Activated CD8-positive, alpha-beta memory T cell treated with anti-CD3 and anti-CD28 coated beads, Interleukin-2, amount 50 U/mL, for 4 hours (primary cell): Measurements from ENCODE around the gene LAMB2.

Experiments used
- DNase-seq: peaks from one replicate; pipeline ENCODE4 v3.0.0-alpha.2; 2020

Gene LAMB2

DNA sequence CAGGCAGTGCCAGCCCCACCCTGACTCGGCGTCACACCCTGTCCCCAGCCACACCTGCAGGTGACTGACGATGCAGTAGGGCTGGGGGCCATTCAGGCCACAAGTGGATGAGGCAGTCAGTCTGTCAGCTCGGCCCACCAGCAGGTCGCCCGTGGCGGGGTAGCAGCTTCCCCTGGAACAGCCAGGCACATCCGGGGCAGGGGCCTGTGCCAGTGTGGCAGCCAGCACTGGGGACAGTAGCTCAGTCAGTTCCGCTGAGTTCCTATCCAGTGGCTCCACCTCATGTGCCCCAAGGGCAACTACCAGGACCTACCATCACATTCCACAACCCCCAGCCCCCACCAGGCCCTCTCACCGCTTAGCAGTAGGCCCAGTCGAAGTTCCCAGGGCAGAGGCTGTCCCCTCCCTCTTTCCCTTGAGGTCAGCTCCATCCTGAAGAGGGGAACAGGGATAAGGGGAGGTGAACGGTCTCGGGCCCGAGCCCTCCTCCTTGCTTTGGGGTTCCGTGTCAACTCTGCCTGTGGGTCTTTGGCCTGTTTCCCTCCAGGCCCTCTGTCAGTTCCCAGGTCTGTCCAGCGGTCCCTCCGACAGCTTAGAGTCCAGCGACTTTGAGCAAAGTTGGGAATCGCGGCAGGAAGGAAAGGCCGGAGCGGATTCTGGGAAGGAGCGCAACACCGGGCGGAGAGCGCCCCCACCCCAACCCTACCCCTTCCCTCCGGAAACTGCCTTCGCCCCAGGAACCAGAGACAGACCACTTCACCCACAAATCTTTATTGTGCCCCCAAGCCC lies at the start of gene LAMB2:
TSS of gene LAMB2 (minus strand) at position 614 of the 789 bp plus-strand sequence. CDS start at position 431, 183 bp downstream.
- DNase-seq, result no peak

DNA sequence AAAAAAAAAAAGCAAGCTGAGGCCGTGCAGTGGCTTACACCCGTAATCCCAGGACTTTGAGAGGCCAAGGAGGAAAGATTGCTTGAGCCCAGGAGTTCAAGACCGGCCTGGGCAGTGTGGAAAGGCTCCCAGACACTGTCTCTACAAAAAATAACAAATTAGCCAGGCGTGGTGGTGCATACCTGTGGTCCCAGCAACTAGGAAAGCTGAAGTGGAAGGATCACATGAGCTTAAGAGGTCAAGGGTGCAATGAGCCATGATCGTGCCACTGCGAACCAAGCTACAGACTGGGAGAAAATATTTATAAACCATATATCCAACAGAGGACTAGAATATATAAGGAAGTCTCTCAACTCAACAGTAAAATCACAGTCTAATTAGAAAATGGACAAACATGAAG lies 48.5 kb upstream of the LAMB2 start:
- no peak for DNase-seq

DNA sequence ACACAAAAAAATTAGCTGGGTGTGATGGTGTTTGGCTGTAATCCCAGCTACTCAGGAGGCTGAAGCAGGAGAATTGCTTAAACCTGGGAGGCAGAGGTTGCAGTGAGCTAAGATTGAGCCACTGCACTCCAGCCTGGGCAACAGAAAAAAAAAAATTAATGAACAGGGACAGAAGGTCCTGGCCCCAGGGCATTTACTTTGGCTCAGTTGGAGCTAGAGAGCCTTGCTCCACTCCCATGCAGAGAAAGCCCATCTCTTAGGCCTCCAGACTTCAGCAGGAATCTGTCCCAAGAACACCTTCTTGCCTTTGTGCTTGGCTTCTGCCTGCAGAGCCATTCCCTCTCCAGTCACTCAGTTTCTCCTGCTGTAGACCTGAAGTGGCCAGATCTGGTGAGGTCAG lies 47.3 kb upstream of the LAMB2 start:
- no peak for DNase-seq

DNA sequence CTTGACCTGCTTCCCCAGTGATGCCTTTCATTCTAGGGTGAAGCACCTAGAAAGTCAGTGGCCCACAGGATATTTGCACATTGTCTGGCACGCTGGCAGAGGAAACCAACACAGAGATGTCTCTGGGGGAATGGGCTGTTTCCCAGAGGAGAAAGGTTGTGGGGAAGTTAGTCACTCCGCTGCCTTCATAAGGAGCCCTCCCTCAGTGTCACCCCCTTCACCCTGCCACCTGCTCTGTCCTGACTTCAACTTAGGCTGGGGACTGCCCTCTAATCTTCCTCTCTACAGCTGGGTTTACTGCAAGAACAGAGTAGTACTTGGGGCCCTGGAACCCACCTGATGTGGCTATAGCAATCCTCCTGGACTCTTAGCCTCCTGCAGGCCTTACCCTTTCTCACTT lies 44.2 kb upstream of the LAMB2 start:
- no peak for DNase-seq

DNA sequence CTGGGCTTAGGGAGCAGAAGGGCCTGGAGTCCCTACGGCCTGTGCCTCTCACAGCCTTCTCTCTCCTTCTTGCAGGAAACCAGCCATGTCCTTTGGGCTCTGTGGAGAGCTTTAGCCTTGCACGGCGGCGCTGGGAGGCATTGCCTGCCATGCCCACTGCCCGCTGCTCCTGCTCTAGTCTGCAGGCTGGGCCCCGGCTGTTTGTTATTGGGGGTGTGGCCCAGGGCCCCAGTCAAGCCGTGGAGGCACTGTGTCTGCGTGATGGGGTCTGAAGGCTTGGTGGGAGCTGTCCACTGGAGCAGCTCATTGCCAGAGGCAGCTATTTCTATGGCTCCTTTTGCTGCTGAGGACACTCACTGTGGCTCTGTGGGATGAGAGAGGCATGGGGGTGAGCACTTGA lies 42.7 kb upstream of the LAMB2 start:
- DNase-seq, result no peak

DNA sequence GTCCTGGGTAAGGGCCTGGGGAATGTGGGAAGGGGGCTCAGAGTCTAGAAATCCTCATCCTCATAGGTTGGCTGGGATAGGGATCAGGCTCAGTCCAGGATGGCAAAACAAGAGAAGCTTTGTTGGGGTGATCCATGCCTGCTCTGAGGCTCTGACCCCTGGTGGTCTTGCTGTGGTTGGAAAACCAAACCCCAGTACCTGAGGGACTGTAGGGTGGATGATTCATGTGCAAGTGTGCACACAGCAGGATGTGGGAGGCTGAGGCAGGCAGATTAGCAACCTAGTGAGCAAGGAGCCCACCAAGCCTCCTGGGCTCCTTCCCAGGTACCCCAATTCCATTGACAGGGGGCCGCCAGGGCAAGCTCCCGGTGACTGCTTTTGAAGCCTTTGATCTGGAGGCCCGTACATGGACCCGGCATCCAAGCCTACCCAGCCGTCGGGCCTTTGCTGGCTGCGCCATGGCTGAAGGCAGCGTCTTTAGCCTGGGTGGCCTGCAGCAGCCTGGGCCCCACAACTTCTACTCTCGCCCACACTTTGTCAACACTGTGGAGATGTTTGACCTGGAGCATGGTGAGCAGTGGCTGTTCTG lies 41.6 kb upstream of the LAMB2 start:
- no peak for DNase-seq

DNA sequence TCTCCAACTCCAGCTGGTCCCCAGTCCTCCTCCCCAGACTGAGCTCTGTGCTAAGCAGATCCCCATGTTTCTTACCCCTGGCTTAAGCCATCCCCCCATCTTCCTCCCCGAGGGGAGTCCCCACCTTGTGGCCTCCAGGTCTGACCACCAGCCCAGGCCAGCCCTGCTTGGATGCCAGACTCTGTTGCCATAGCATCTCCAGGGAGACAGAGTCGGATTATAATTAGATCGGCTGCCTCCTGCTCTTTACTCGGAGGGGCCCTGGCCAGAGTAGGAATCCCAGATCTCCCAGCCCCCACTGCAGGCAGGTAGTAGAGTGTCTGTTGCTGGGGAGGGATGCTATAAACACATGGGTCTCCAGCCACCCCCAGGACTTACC lies 40.9 kb upstream of the LAMB2 start:
- DNase-seq, result no peak

DNA sequence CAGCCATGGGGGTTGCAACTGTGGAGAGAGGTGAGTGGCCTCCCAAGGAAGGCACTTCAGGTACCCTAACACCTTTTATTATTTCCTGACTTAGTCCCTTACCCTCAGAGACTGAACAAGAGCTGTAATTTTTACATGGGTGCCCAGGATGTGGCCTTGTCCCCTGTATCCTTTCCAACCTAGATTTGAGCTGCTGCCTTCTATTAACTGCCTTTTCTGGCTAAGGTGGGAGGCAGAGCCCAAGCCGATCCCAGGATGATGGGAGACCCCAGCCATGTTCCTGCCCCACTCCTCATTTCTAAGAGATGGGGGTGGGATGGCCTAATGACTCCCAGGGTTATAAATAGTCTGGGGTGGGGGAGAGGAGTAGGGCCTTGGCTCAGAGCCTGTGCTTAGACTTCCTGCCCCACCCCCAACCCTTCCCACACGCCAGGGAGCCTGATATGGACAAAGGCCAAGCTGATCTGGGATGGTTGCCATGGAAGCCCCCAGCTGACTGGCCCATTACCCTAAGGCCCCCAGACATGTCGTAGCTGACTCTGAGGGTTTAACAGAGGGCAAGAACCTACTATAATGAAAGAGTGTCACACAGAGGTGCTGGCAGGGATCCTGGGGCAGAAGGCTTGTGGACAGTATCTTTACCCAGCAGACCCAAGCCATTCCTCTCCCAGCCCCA lies 40.4 kb upstream of the LAMB2 start:
- DNase-seq, result no peak

DNA sequence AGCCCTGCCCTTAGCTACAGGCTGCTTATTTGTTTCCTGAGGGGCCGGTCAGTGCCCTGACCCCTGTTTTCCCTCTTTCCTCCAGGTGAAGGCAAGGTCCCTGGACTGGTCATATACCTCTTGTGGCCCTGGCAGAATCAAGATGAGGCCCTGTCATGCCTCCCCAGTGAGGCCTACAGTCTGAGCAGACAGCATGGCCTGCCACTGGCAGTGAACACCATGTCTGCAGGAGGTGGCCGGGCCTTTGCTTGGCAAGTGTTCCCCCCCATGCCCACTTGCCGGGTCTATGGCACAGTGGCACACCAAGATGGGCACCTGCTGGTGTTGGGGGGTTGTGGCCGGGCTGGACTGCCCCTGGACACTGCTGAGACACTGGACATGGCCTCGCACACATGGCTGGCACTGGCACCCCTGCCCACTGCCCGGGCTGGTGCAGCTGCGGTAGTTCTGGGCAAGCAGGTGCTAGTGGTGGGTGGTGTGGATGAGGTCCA lies 39.7 kb upstream of the LAMB2 start:
- no peak for DNase-seq

DNA sequence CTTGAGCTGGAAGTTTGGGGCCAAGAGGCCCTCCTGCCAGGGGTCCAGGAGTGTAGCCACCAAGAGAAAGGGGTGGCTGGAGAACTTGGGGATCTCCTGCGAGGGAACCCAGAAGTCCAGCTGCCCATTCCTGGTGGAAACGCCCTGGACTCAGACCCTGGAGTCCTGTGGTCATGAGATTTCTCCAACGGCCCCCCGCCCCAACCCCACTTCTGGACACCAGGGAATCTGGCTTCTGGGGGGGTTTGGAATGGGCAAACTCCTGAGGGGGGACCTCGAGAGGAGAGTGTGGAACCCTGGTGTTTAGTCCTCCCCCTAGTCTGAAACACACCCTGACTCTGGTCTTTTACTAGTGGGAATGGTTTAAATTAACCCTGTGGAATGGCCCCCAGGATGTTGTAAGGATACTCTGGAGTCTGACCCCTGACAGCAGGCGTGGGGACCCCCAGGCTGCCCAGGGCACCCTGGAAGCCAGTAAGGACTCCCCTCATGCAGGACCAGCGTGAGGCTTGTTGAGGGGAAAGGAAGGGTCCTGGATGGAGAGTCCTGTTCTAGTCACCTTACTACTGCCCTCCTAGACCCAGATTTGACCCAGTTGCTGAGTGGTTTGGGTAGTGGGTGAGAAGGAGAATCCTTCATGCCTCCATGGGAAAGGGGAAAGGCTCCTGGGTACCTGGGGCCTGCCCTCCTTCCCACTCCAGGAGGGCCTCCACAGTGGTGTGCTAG lies 39.1 kb upstream of the LAMB2 start:
- no peak for DNase-seq

DNA sequence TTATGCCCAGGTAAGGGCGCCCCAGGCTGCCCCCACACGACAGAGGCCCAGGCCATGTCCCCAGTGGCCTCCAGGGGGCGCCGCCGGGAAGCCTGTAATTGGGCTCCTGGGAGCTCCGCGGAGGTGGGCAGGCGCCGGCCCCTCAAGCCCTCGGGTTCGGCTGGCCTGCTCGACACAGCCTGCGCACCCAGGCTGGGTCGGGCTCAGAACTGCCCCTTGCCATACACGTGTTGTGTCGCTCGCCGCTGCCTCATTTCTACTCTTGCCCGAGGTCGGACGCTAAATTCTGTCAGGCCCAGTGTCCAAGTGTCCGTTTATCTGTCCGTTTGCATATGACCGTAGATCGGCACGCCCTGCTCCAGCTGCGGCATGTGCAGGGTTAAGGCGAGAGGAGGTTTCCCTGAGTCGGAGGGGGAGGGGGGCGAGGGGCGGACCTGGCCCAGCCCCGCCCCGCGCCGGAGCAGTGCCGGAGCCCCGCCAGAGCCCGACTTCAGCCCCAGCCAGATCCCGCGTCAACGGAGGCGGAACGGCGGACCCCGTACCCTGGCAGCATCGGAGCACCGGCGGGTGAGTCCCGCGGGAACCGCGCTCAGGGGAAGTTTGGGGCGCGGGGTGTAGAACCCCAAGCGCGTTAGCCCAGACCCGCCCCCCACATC lies 38.4 kb upstream of the LAMB2 start, which contains the start of gene KLHDC8B:
TSS of gene KLHDC8B (plus strand) at position 480 of the 656 bp plus-strand sequence. CDS start 1,172 bp downstream, outside the sequence.
- DNase-seq, result peak; percentile 83

DNA sequence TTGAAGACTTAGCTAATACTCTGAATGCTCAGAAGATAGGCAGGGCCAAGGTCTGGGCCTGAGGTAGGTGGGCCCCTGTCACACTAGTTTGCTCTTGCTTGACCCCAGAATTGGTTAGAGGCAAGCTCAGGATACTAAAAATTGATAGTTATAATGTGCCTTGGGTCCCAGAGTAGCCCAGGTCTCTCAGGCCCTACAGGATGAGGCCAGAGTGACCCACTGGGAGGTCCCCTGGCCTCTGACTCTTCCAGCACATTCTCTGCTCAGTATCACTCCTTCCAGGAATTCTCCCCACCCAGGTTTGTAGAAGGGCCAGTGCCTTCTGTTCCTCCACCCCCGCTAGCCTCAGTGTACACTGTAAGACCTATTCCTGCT lies 37.9 kb upstream of the LAMB2 start:
- no peak for DNase-seq

DNA sequence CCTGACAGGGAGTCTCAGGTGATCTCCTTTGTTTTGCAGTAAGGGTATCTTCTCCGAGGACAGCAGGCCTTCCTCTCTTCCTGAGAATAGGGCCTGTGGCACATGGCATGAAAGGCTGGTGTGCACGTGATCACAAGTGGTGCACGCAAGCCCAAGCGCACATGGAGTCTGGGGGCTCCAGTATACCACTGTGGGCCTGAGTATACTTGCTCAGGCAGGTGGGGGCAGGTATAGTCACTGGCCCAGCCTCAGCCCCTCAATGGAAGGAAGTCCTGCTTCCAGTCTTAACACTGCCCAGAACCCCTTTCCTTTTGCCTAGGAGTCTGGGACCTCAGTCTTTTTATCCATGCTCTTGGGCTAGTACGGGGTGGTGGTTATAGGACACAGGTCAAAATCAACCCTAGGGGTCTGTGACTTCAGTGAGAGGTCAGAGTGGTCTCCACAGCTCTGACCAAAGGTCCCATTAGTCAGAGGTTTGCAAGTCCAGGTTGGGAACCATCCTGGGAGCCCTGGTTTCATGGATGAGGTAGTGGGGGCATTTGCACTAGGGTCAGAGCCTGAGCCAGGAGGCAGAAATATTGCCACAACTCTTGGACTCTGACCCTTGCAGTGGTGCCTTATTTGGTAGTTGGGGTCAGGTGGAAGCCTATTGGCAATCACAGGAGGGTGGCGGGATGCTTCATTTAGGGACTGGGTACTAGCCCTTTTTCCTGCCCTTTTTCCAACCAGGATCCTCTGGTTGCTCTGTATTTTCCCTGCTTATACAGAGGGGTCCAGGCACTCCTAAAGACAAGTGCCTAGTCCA lies 34.1 kb upstream of the LAMB2 start:
- DNase-seq, result no peak

DNA sequence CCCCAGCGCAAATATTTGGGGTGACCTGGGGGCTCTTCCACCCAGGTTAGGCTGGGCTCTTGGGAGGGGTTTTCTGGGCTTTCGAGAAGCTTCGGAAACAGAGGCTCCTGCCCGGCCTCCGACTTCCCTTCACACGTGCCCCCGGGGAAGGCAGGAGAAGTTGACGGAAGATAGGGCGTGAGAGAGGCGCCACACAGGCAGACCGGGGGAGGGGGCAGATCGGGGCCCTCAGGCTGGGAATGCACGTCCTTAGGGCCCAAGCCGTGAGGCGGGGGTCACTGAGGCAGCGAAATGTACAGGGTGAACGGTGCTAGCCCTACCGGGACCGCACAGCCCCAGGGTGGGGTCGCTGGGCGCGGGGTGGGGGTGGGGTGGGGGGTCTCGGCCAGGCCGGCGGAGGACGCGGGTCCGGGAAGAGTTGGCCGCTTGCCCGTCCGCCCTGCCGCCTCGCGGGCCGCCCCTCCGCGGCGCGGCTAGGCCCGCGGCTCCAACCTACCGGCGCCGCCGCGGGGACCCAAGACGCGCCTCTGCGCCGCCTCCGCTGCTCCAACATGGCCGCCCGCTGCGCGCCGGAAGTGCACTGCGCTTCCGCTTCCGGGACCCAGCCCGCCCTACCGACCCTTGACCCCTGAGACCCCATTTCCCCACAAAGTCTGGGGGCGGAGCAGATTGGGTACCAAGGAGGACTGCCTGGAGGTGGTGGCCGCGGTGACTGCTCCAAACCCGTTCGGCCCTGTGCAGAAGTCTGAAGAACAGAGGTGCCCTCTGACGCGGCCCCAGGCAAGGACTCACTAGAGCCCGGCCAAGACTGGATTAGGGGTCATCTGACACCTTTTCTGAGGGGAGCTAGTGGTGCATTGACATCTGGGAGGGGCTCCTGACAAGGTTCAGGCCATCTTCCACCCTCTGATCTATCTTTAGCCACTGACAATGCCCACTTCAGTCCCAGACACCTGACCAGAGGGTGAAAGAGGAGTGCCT lies 33.2 kb upstream of the LAMB2 start, which contains the start of gene CCDC71:
TSS of gene CCDC71 (minus strand) at position 561 of the 981 bp plus-strand sequence. CDS start 2,123 bp downstream, outside the sequence.
- DNase-seq, result peak; percentile 79

DNA sequence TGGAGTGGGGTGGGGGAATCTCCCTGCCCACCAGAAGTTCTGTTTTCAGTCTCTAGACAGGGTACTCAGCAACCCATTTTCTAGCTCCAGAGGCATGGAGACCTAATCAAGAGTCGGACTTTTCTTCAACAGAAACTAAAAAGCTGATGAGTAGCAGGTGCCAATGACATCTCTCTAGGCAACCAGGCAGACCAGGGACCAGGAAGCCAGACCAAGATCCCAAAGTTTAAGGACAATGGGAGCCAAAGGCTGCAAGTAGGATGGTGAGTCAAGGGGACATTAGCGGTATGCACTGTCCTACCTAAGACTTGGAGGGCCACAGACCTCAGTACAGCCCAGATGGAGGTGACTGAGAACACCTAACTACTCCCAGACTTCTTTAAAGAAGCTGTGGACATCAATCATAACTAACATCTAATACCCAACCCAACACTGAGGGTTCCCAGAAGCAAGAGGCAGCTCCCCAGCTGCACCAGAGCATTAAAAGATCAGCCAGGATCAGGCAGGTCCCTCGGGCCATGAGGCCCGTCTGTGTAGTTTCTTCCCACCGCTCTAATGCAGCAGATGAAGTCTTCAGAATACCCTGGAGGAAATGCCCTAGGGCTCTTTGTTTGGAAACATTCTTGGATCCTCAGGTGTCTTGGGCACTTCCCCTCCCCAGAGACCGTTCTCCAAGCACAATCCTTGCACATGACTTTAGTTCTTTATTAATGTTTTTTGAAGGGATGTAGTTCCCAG lies 32.3 kb upstream of the LAMB2 start:
- DNase-seq, result no peak

DNA sequence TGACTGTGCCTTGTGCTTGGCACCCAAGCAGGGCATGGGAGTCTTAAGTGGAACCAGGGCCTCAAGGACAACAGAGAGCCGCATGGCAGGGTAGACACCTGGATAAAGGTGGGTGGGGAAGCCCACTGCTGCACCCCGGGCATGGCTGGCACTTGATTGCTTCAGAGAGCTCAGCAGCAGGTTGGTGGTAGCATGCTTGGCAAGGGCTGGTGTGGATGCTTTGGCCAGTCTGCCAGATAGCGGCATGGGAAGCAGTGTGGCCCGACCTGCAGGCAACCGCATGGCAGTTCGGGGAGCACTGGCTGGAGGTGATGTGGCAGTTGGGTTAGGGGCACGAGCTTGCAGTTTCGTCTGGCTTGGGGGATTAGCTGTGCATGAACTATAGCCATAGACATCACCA lies 30.8 kb upstream of the LAMB2 start:
- DNase-seq, result no peak

DNA sequence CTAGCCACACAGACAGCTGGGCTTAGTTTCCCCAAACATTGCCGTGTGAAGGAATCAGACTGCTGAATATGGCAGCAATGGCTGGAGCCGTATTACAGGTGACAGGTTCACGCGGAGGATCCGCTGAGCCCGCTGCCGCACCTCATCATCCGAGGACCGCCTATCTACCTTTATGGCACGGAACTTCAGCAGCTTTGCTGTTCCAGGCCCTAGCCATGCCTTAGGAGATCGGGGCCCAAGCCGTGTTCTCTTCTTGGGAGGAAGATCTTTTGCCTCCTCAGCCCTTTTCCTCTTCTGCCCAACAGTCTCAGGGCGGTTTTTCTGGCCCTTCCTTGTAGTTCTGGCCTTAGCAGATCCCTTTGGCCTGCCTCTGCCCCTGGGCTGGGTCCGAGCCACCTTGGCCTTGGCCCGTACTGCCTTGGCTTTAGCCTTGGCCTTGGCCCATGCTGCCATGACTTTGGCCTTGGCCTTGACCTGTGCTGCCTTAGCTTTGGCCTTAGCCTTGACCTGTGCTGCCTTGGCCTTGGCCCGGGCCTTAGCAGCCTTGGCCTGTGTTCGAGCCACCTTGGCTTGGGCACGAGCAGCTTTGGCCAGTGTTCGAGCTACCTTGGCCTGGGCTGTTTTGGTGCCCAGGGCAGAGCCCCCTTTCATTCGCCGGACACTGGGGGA lies 30.0 kb upstream of the LAMB2 start:
- DNase-seq, result no peak

DNA sequence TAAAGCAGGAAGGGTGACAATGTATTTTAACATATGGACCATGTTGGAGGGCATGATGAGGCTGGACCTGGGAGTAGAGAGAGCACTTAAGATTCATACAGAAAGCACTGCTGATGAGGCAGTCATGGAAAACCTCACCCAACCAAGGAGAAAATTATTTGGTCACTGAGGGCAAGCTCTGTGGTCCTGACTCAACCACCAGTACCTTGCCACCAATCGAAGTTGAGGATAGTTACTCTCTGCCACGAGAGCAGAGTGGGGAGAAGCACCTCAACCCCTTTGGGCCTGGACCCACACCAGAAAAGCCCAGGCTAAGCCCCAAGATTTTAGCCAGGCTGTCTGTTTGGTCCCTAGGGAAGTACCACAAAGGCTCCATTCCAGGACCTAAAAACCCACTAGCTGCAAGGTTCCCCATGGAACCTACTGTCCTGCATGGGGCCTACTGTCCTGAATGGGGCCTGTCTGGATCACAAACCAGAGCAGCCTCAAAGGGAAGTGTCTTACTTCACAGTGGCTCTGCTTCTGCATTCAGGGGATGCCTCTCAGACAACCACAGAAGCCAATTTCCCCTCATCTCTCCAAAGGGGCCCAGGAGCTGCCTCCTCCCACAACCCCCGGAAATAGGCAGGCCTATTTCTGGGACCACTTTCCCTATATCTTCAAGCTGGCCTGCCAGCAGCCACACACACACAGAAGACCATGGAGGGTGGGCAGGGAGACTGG lies 29.1 kb upstream of the LAMB2 start:
- no peak for DNase-seq
